H1 (cell line): ENCODE measurements around the gene AGBL1. TPM values are rescaled to one million over a fixed set of nuclear protein-coding genes. Genes with fewer than 3 reads are reported as not detected.

Experiments used
- CTCF ChIA-PET: fragments of 300-600 bp; sonication (Branson Sonifier 250); formaldehyde crosslinking; loops from one replicate; lab custom pipeline; 2021; ENCODE audit not compliant: partially characterized antibody; lab: Charles Lee
- POLR2A ChIA-PET: fragments of 300-600 bp; sonication (Branson Sonifier 250); formaldehyde crosslinking; loops from one replicate; lab custom pipeline; 2021; ENCODE audit warnings: inconsistent platforms; ENCODE audit not compliant: partially characterized antibody; lab: Charles Lee
- DNase-seq, 2 experiments: peaks; one replicate each; pipeline versions ENCODE4 v3.0.0 to v3.0.0-alpha.2; 2010 to 2022; ENCODE audit warnings: low spot score in 2 of 2, low read depth in 1 of 2, mixed read lengths in 1 of 2
- FAIRE-seq: peaks from 2 replicates; lab custom pipeline; 2011; peaks lifted over from hg19 to GRCh38; lab: Jason Lieb, UNC
- H2AFZ ChIP-seq: 2 replicates; pipeline ENCODE4 v1.8.1; 2012; ENCODE audit warnings: low read length, inconsistent platforms
- H2AK5ac ChIP-seq: 2 replicates; pipeline ENCODE4 v1.6.1; 2013; ENCODE audit warnings: low read depth, low read length
- H2BK120ac ChIP-seq: replicated peaks from 2 replicates; pipeline ENCODE3; 2013; ENCODE audit warnings: low read depth, low read length, inconsistent platforms
- H2BK12ac ChIP-seq: 2 replicates; pipeline ENCODE4 v1.6.1; 2013; ENCODE audit warnings: low read depth, low read length
- H2BK15ac ChIP-seq: 2 replicates; pipeline ENCODE4 v1.6.1; 2013; ENCODE audit warnings: low read length
- H2BK20ac ChIP-seq: 2 replicates; pipeline ENCODE4 v1.6.1; 2013; ENCODE audit warnings: low read length
- H2BK5ac ChIP-seq: 2 replicates; pipeline ENCODE4 v1.6.1; 2013; ENCODE audit warnings: low read depth, low read length
- H3K14ac ChIP-seq: 2 replicates; pipeline ENCODE4 v1.6.1; 2013; ENCODE audit warnings: inconsistent platforms; ENCODE audit not compliant: insufficient read length
- H3K18ac ChIP-seq: 2 replicates; pipeline ENCODE4 v1.6.1; 2013; ENCODE audit warnings: low read length; ENCODE audit errors: extremely low read depth
- H3K23ac ChIP-seq: 2 replicates; pipeline ENCODE4 v1.6.1; 2013; ENCODE audit warnings: inconsistent platforms; ENCODE audit not compliant: insufficient read length
- H3K23me2 ChIP-seq: 2 replicates; pipeline ENCODE4 v1.6.1; 2013; ENCODE audit warnings: low read depth, low read length
- H3K27ac ChIP-seq: 2 replicates; pipeline ENCODE4 v1.6.1; 2011; ENCODE audit warnings: low read depth, low read length, inconsistent platforms
- H3K27me3 ChIP-seq, 4 experiments: replicated peaks in 1 of 4; 1 replicate in 1 of 4; 2 replicates in 3 of 4; pipeline versions ENCODE4 v1.6.1 to v1.8.1; 2011 to 2013; ENCODE audit warnings: low read length in 3 of 4, mild to moderate bottlenecking in 3 of 4, inconsistent platforms in 2 of 4, mixed read lengths in 2 of 4, moderate library complexity in 1 of 4; ENCODE audit not compliant: control insufficient read depth in 3 of 4, insufficient read depth in 3 of 4; ENCODE audit errors: extremely low read depth in 1 of 4
- H3K36me3 ChIP-seq, 4 experiments: 2 replicates each; pipeline versions ENCODE4 v1.6.1 to v1.8.1; 2011 to 2013; ENCODE audit warnings: mild to moderate bottlenecking in 4 of 4, low read length in 3 of 4, moderate library complexity in 2 of 4, control low read depth in 1 of 4, inconsistent platforms in 1 of 4; ENCODE audit not compliant: insufficient read depth in 4 of 4, control insufficient read depth in 2 of 4
- H3K4ac ChIP-seq: replicated peaks from 2 replicates; pipeline ENCODE3; 2013; ENCODE audit warnings: low read length, low read depth, mixed read lengths, inconsistent platforms; ENCODE audit not compliant: insufficient read length
- H3K4me1 ChIP-seq, 4 experiments: replicated peaks in 1 of 4; 1 replicate in 1 of 4; 2 replicates in 3 of 4; pipeline versions ENCODE4 v1.6.1 to v1.8.1; 2011 to 2013; ENCODE audit warnings: low read length in 3 of 4, inconsistent platforms in 2 of 4, mixed read lengths in 1 of 4; ENCODE audit not compliant: insufficient read depth in 4 of 4, control insufficient read depth in 3 of 4
- H3K4me2 ChIP-seq, 2 experiments: 2 replicates each; pipeline versions ENCODE4 v1.6.1 to v1.8.1; 2011 to 2013; ENCODE audit warnings: low read depth in 2 of 2, low read length in 2 of 2, control low read depth in 1 of 2, inconsistent platforms in 1 of 2, mild to moderate bottlenecking in 1 of 2; ENCODE audit not compliant: insufficient read depth in 1 of 2
- H3K4me3 ChIP-seq, 4 experiments: fragments of 200-600, 300-600 bp in 1 of 4; sonication (generic), shearing (Covaris generic), sonication (Bioruptor Twin) in 1 of 4; 2 replicates each; pipeline versions ENCODE4 v1.5.1 to v1.8.1; 2011 to 2016; ENCODE audit warnings: low read length in 4 of 4, low read depth in 3 of 4, control low read depth in 2 of 4, inconsistent platforms in 2 of 4, mild to moderate bottlenecking in 2 of 4, mixed read lengths in 1 of 4, moderate library complexity in 1 of 4; ENCODE audit not compliant: insufficient read depth in 2 of 4; ENCODE audit errors: extremely low read depth in 1 of 4
- H3K56ac ChIP-seq: replicated peaks from 2 replicates; pipeline ENCODE3; 2013; ENCODE audit warnings: low read depth, mild to moderate bottlenecking, mixed read lengths, low read length, inconsistent platforms; ENCODE audit not compliant: insufficient read length
- H3K79me1 ChIP-seq: 2 replicates; pipeline ENCODE4 v1.6.1; 2013; ENCODE audit warnings: low read depth, low read length, control low read depth
- H3K79me2 ChIP-seq, 2 experiments: 2 replicates each; pipeline versions ENCODE4 v1.6.1 to v1.8.1; 2012 to 2013; ENCODE audit warnings: low read length in 2 of 2, mild to moderate bottlenecking in 2 of 2, inconsistent platforms in 1 of 2; ENCODE audit not compliant: insufficient read depth in 2 of 2, control insufficient read depth in 1 of 2
- H3K9ac ChIP-seq, 4 experiments: replicated peaks in 1 of 4; 1 replicate in 1 of 4; 2 replicates in 3 of 4; pipeline versions ENCODE4 v1.6.1 to v1.8.1; 2011 to 2013; ENCODE audit warnings: low read depth in 3 of 4, low read length in 3 of 4, control low read depth in 2 of 4, mild to moderate bottlenecking in 2 of 4, moderate library complexity in 2 of 4, inconsistent platforms in 1 of 4; ENCODE audit errors: extremely low read depth in 1 of 4
- H3K9me3 ChIP-seq, 2 experiments: 2 replicates each; pipeline versions ENCODE4 v1.6.1 to v1.8.1; 2012 to 2013; ENCODE audit warnings: mild to moderate bottlenecking in 2 of 2, moderate library complexity in 2 of 2, control low read depth in 1 of 2, inconsistent platforms in 1 of 2, low read depth in 1 of 2, low read length in 1 of 2, mixed read lengths in 1 of 2; ENCODE audit not compliant: insufficient read depth in 2 of 2
- H4K20me1 ChIP-seq, 2 experiments: replicated peaks in 1 of 2; 2 replicates each; pipeline versions ENCODE3 to v1.8.1; 2011 to 2013; ENCODE audit warnings: inconsistent platforms in 2 of 2, low read length in 2 of 2, mild to moderate bottlenecking in 1 of 2; ENCODE audit not compliant: insufficient read depth in 2 of 2, control insufficient read depth in 1 of 2
- H4K5ac ChIP-seq: 2 replicates; pipeline ENCODE4 v1.6.1; 2013; ENCODE audit warnings: low read length, low read depth, mixed read lengths, inconsistent platforms; ENCODE audit not compliant: insufficient read length
- H4K8ac ChIP-seq: 2 replicates; pipeline ENCODE4 v1.8.0; 2013; ENCODE audit warnings: mild to moderate bottlenecking, moderate library complexity, low read length, inconsistent platforms; ENCODE audit not compliant: insufficient read depth; ENCODE audit errors: extremely low read depth
- H4K91ac ChIP-seq: replicated peaks from 2 replicates; pipeline ENCODE3; 2013; ENCODE audit warnings: low read length, mixed read lengths, inconsistent platforms; ENCODE audit not compliant: insufficient read length
- BACH1 ChIP-seq: IDR thresholded peaks from 2 replicates; pipeline ENCODE4 v1.6.1; 2012; ENCODE audit warnings: low read length, improper control_type of control experiment
- CEBPB ChIP-seq: IDR thresholded peaks from 2 replicates; pipeline ENCODE4 v1.6.1; 2012; ENCODE audit warnings: low read depth, low read length
- POLR2AphosphoS5 ChIP-seq: IDR thresholded peaks from 2 replicates; pipeline ENCODE4 v1.6.1; 2011; ENCODE audit warnings: low read depth, low read length
- SP4 ChIP-seq: IDR thresholded peaks from 2 replicates; pipeline ENCODE4 v1.6.1; 2012; ENCODE audit warnings: low read length, inconsistent platforms
- WGBS, 2 experiments: shearing (Covaris generic) in 1 of 2; methylation state at CpG; one replicate each; pipeline versions ENCODE4 v1.1.6 to v1.1.7; 2013 to 2015; ENCODE audit warnings: low lambda C conversion rate in 2 of 2, mixed read lengths in 2 of 2, inconsistent platforms in 1 of 2, low coverage in 1 of 2, missing lambda C conversion rate in 1 of 2; ENCODE audit not compliant: insufficient replicate concordance in 2 of 2, insufficient coverage in 1 of 2, insufficient read length in 1 of 2; ENCODE audit errors: extremely low coverage in 1 of 2, missing lambda C conversion rate in 1 of 2; 5-methylcytosine and 5-hydroxymethylcytosine counted together
- polyA plus RNA-seq, 7 experiments: library from polyadenylated mRNA; depleted of rRNA in 3 of 7; stranded (reverse) in 5 of 7; unstranded in 2 of 7; fragments of >200 nt in 5 of 7; fragments of 200-250 nt in 2 of 7; gene quantifications; 1 replicate in 5 of 7; 2 replicates in 1 of 7; 4 replicates in 1 of 7; pipeline versions ENCODE4 v1.2.1 to v1.2.3, GENCODE V29; 2011 to 2013; ENCODE audit warnings: missing spikeins in 2 of 7, mixed read lengths in 2 of 7
- total RNA-seq: library from RNA; stranded (reverse); fragmentation: NEBNext Ultra II Directional; extraction: Animal tissue kit (Norgen Biotek cat#: 25700); gene quantifications from 2 replicates; pipeline ENCODE4 v1.2.1, GENCODE V29; 2021

The AGBL1 gene
- total and polyA plus RNA-seq, 2 of the 8 experiments (the other 6 are each of a cell fraction or from before 2014, with no cell fraction given), result not detected

DNA sequence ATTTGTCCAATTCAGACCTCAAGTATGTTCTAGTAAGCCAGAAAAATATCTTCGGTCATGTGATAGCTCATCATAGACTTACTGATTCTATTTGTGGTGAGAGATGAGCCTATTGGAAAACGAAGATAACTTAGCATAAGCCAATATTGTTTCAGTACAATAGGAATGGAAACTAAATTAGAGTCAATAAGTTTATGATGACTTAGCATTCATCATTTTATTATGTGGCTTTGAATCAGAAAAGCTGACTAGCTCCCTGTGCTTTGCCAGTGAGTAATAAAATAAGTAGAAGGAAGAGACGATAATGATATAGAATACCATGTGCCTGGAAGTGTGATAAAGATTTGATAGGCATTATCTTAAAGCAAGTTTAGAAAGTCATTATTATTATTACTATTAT, 605.6 kb downstream of the AGBL1 start:
- Histone ChIP-seq H3K23me2 (no peaks in the 10 kb centered on the region; the same call in 1 of the 2 replicates), H3K18ac (no peak overlapping the region), H3K14ac (no peak overlapping the region), H3K9ac (no peak overlapping the region), H3K23ac (no peak overlapping the region), H4K20me1 (no peaks in the 10 kb centered on the region), H3K56ac (no peak overlapping the region), H3K79me2 (no peaks in the 10 kb centered on the region), H2AFZ (no peak overlapping the region), H3K27me3 (no peaks in the 10 kb centered on the region), H3K4me2 (no peak overlapping the region), H3K4me3 (no peak overlapping the region), H3K4me1 (no peaks in the 10 kb centered on the region), H2BK5ac (no peak overlapping the region), H4K8ac (no peak overlapping the region), H2BK120ac (no peak overlapping the region), H2AK5ac (no peak overlapping the region), H3K27ac (no peak overlapping the region), H4K5ac (no peak overlapping the region), H2BK15ac (no peak overlapping the region), H3K36me3 (no peaks in the 10 kb centered on the region), H2BK20ac (no peak overlapping the region), H3K79me1 (no peaks in the 10 kb centered on the region), H2BK12ac (no peak overlapping the region), H4K91ac (no peak overlapping the region), H3K9me3 (no peaks in the 10 kb centered on the region), H3K4ac (no peak overlapping the region)
- no peak for DNase-seq
- ChIA-PET POLR2A (no interaction called here), CTCF (interaction anchor here (0.8 to 1.6 kb wide), 2 partner anchors 32 to 61 kb away, joined by 3 to 4 read pairs; no protein-coding TSS in a partner anchor)
- no peak for TF ChIP-seq BACH1
- no peak for TF ChIP-seq POLR2AphosphoS5
- TF ChIP-seq CEBPB, result no peak
- TF ChIP-seq SP4, result no peak
- no peak for FAIRE-seq
- 92% methylated on average over 3 of the region's 3 CpGs; no CpG with 5 or more reads in 1 of the 2 experiments for WGBS, 2 experiments
